ENCODE results near the gene SH2D4B.

DNA sequence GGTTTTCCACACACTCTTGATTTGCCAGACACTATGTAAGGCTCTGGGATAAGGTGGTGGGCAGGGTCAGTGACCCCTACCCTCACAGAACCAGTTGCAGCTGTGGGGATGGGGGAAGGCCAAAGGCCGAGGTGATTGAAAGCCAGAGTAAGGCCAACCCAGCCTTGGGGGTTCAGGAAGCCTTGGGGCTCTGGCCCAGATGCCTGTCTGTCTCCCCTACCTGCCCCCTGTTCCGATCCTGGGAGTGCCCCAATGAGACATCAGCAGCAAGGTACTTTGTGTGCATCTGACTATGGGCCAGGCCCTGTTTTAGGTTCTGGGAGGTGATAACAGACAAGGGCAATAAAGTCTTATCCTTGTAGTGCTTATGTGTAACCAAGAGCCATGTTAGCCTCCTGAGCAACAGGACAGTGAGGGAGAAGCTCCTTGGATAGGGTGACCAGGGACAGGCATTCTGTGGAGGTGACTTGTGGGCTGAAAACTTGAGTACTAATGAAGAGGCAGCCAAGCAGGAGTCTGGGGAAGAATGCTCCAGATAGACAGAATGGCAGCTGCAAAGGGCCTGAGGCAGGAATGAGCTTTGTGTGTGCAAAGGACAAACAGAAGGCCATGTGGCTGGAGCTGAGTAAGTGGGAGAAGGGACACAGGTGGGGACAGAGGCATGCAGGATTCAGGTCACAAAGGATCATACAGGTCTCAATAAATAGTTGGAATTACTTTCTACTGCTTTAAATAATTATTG lies 48.2 kb upstream of the SH2D4B start:
- TF ChIP-seq CTCF (conservative IDR thresholded peaks at IDR 0.05; ENCODE audit: low read length): no peak
- TF ChIP-seq EZH2phosphoT487 (IDR thresholded peaks at IDR 0.05; ENCODE audit: borderline replicate concordance, low read depth, low read length): no peak

Measured in OCI-LY7 (cell line).